Urinary bladder (tissue), 4 donors: ENCODE measurements around the gene C19orf33. TPM values are rescaled to one million over a fixed set of nuclear protein-coding genes. Genes with fewer than 3 reads are reported as not detected.
"Not testable (repeated sequence)": the region's sequence is repeated elsewhere in the genome, so short reads cannot be mapped to it uniquely, and the experiment has no call there.

Source experiments
- DNase-seq: peaks from one replicate; pipeline ENCODE4 v3.0.0-alpha.2; 2015; ENCODE audit errors: extremely low spot score
- H3K27ac ChIP-seq: one replicate; pipeline ENCODE4 v1.5.1; 2013; ENCODE audit warnings: low read depth, mild to moderate bottlenecking, moderate library complexity
- H3K36me3 ChIP-seq: one replicate; pipeline ENCODE4 v1.6.1; 2013; ENCODE audit warnings: mild to moderate bottlenecking, moderate library complexity; ENCODE audit not compliant: insufficient read depth
- H3K4me1 ChIP-seq: one replicate; pipeline ENCODE4 v1.6.1; 2013; ENCODE audit warnings: mild to moderate bottlenecking, moderate library complexity; ENCODE audit not compliant: insufficient read depth
- H3K4me3 ChIP-seq: one replicate; pipeline ENCODE4 v1.5.1; 2013; ENCODE audit warnings: low read depth, low read length
- whole genome bisulfite sequencing: extraction: QIAGEN DNeasy Blood & Tissue Kit; methylation state at CpG from one replicate; pipeline ENCODE4 v1.1.7; 2013; 5-methylcytosine and 5-hydroxymethylcytosine counted together
- polyA plus RNA-seq: library from polyadenylated mRNA; stranded (reverse); fragments of 200-250 nt; gene quantifications from one replicate; pipeline ENCODE4 v1.2.3, GENCODE V29; 2013
- total RNA-seq: library from RNA; depleted of rRNA; stranded (reverse); fragments of >200 nt; gene quantifications from one replicate; pipeline ENCODE4 v1.2.3, GENCODE V29; 2014
- donor health status: healthy with polysubstance abuse.
- donor health status: healthy.

C19orf33 gene
- total and polyA plus RNA-seq, 2 donors = 36.8 to 89.0 TPM

DNA sequence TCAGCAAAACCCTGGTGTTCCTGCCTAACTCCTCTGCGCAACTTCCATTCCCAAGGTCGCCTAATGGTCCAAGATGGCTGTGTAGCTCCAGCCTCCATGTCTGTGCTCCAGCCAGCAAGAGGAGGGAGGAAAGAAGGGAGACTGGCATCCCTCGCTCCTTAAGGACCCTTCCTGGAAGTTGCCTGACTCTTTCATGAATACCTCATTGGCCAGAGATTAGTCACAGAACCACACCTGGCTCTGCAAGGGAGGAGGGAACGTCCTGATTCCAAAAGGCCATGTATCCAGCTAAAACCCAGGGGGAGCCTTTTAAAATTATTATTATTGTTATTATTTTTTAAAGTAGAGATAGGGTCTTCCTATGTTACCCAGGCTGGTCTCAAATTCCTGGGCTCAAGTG lies 20.4 kb downstream of the C19orf33 start:
- Histone ChIP-seq H3K36me3 (no peaks in the 10 kb centered on the region), H3K27ac (no peak overlapping the region), H3K4me1 (no peaks in the 10 kb centered on the region), H3K4me3 (no peak overlapping the region)
- DNase-seq = no peak
- WGBS = 93% methylated on average over 4 of the region's 4 CpGs

DNA sequence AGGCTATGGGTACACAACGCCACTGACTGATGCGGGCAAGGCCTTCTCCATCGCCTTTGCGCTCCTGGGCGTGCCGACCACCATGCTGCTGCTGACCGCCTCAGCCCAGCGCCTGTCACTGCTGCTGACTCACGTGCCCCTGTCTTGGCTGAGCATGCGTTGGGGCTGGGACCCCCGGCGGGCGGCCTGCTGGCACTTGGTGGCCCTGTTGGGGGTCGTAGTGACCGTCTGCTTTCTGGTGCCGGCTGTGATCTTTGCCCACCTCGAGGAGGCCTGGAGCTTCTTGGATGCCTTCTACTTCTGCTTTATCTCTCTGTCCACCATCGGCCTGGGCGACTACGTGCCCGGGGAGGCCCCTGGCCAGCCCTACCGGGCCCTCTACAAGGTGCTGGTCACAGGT lies 22.5 kb downstream of the C19orf33 start:
- Histone ChIP-seq H3K4me3 (no peak overlapping the region), H3K36me3 (no peaks in the 10 kb centered on the region), H3K4me1 (no peaks in the 10 kb centered on the region), H3K27ac (no peak overlapping the region)
- no peak for DNase-seq
- WGBS = 92% methylated on average over 22 of the region's 22 CpGs

DNA sequence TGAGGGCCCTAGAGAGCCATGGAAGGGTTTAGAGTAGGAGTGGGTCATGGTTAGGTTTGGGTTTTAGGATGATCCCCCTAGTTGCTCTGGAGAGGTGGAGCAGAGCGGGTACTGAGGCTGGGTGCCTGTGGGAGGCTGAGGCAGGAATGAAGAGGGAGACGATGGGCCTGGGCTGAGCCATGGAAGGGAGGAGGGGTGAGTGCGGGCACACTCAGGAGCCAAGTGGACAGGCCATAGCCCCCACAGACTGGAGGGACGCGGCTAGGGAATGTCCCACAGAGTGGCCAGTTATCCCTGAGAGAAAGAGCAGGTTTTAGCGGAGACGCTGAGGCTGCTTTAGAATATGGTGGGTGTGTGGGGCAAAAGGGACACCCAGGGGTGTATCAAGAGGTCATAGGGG lies 25.6 kb downstream of the C19orf33 start:
- Histone ChIP-seq H3K4me3 (no peak overlapping the region), H3K4me1 (no peaks in the 10 kb centered on the region), H3K27ac (no peak overlapping the region), H3K36me3 (no peaks in the 10 kb centered on the region)
- whole genome bisulfite sequencing = 90% methylated on average over 7 of the region's 7 CpGs
- DNase-seq = no peak

DNA sequence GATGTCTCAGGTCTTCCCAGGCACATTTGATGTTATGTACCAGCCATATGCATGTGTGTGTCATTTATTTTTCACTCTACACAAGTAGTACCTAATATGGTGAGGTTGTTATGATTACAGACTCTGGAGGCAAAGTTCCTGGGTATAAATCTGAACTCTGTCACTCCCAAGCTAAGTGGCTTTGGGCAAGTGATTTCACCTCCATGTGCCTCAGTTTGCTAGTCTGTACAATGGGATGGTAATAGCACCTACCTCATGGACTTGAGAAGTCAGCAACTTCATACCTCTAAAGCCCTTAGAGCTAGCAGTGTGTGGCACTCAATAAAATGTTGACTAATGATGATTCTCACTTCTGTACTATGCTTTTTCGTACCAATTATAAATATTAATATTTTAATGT lies 27.7 kb downstream of the C19orf33 start:
- Histone ChIP-seq H3K27ac (no peak overlapping the region), H3K4me3 (no peak overlapping the region), H3K4me1 (no peaks in the 10 kb centered on the region), H3K36me3 (no peaks in the 10 kb centered on the region)
- 83% methylated on average over 1 of the region's 1 CpG for WGBS
- DNase-seq = no peak

DNA sequence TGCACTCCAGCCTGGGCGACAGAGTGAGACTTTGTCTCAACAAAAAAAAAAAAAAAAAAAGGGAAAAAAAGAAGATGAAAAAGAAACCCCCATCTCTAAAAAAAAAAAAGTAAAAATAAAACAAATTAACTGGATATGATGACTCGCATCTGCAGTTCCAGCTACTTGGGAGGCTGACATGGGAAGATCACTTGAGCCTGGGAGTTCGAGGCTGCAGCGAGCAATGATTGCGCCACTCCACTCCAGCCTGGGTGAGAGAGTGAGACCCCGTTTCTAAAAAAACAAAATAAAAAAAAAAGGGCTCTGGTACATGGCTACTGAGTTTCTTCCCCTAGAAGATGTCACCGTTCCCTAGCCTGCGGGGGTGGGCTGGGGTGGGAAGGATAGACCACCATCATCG lies 29.2 kb downstream of the C19orf33 start:
- H3K36me3 ChIP-seq = no peaks in the 10 kb centered on the region
- 86% methylated on average over 9 of the region's 9 CpGs for WGBS
- no peaks in the 10 kb centered on the region for H3K4me1 ChIP-seq
- H3K4me3 ChIP-seq = no peak overlapping the region
- no peak for DNase-seq
- H3K27ac ChIP-seq = no peak overlapping the region

DNA sequence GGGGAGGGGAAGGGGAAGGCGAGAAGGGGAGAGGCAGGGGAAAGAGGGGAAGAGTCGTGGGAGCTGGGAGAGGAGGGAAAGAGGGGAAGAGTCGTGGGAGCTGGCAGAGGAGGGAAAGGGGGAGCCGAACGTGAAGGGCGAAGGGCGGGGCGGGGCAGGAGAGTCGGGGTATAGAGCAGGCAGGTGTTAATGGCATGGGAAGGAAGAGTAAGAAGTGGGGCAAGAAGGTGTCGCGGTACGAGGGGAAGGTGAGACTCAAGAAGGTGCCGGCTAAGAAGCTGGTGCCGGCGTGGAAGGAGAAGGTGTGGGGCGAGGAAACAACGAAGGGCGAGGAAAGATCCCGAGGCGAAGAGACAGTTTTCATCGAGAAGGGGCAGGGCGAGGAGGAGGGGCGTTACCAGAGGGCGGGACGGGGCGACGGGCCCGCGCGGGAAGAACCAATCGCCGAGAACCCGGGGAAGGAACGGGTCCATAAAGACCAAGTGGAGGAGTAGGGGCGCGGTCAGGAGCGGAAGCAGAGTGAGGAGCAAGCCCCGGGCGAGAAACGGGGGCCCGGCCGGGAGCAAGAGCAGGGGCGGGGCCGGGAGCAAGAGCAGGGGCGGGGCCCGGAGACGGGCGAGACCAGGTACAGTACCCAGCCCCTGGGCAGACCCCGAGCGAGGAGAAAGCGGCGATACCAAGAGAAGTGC lies 32.0 kb downstream of the C19orf33 start:
- H3K4me3 ChIP-seq = peak overlapping the region; percentile 60
- WGBS = under 1% methylated on average over 52 of the region's 52 CpGs
- peak; percentile 93 for DNase-seq
- H3K27ac ChIP-seq = peak overlapping the region; percentile 97
- H3K4me1 ChIP-seq = no peaks in the 10 kb centered on the region
- H3K36me3 ChIP-seq = no peaks in the 10 kb centered on the region

DNA sequence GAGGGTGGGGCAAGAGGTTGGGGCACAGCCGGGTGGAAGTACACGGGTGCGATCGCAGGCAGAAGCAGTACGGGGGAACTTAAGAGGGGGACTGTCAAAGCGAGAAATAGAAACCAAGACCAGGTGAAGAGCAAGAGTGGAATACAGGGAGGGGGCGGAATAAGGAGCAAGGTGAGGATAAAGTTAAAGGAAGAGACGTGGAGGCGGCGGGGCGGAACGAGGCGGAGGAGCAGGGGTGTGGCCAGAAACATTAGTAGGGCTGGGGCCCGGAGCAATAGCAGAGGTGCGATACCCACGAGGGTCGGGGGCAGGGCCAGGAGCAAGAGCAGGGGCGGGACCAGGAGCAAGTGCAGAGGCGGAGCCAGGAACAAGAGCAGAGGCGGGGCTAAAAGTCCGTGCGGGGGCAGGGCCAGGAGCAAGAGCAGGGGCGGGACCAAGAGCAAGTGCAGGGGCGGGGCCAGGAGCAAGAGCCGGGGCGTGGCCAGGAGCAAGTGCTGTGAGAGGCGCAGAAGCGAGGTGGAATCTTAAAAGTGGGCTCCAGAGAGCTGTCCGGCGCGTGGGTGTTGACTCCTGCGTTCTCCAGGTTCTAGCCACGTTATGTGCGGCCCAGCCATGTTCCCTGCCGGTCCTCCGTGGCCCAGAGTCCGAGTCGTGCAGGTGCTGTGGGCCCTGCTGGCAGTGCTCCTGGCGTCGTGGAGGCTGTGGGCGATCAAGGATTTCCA lies 32.7 kb downstream of the C19orf33 start:
- peak; percentile 84 for DNase-seq
- Histone ChIP-seq H3K4me3 (peak overlapping the region; percentile 60), H3K4me1 (no peaks in the 10 kb centered on the region), H3K36me3 (no peaks in the 10 kb centered on the region), H3K27ac (peak overlapping the region; percentile 97)
- WGBS = 3% methylated on average over 41 of the region's 41 CpGs

DNA sequence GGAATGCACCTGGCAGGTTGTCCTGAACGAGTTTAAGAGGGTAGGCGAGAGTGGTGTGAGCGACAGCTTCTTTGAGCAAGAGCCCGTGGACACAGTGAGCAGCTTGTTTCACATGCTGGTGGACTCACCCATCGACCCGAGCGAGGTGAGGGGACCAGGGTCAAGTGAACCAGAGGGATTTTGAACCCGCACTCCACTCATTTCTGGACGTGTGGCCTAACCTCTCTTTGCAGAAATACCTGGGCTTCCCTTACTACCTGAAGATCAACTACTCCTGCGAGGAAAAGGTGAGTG lies 33.3 kb downstream of the C19orf33 start:
- no peak for DNase-seq
- Histone ChIP-seq H3K36me3 (no peaks in the 10 kb centered on the region), H3K4me1 (no peaks in the 10 kb centered on the region), H3K27ac (no peak overlapping the region), H3K4me3 (peak overlapping the region; percentile 60)
- WGBS = 69% methylated on average over 10 of the region's 10 CpGs

DNA sequence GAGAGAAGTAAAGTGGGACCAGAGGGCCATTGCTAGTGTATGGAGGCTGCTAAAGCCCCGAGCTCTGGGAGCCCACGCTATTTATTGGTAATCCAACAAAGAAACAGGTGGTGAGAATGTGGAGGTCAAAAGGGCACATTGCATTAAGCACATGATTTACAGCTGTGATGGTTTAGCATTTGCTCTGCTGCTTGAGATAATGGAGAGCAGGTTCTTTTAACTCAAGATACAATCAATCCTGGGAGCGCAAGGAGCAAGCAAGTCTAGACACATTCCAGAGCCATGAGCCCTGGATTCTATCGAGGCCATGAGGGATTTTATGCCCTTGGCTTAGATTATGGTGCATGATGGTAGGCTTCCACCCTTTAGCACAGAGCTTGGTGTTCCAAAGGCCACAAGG lies 35.0 kb downstream of the C19orf33 start:
- H3K36me3 ChIP-seq, H3K4me3 ChIP-seq, H3K27ac ChIP-seq, DNase-seq, H3K4me1 ChIP-seq: not testable (repeated sequence)
- 54% methylated on average over 4 of the region's 4 CpGs for WGBS

DNA sequence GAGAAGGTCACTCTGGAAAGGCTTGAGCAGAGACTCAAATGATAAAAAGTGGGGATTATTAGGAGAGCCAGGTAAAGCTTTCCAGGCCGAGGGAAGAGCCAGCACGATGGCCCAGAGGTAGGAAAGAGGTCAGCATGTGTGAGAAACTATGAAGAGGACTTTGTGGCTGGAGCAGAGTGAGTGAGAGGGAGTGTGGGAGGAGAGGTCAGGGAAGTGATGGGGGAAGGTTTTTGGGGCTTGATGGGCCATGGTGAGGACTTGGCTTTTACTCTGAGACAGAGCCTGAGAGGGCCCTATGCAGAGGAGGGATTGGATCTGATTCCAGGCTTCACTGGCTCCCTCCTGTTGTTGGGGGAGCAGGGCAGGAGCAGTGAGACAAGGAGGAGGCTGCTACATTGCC lies 36.9 kb downstream of the C19orf33 start:
- H3K4me1 ChIP-seq = no peaks in the 10 kb centered on the region
- no peak for DNase-seq
- no peak overlapping the region for H3K27ac ChIP-seq
- WGBS = 88% methylated on average over 2 of the region's 2 CpGs
- H3K4me3 ChIP-seq = no peak overlapping the region
- no peaks in the 10 kb centered on the region for H3K36me3 ChIP-seq

DNA sequence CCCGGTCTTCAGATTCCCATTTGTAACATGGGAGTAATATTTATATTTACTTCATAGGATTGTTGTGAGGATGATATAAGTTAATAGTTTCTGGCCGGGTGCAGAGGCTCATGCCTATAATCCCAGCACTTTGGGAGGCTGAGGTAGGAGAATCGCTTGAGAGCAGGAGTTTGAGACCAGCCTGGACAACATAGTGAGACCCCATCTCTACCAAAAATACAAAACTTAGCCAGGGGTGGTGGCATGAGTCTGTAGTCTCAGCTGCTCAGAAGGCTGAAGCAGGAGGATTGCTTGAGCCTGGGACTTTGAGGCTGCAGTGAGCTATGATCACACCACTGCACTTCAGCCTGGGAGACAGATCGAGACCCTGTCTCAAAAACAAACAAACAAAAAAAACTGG lies 42.8 kb downstream of the C19orf33 start:
- Histone ChIP-seq H3K4me3 (no peak overlapping the region), H3K36me3 (no peaks in the 10 kb centered on the region), H3K27ac (no peak overlapping the region), H3K4me1 (no peaks in the 10 kb centered on the region)
- WGBS = 79% methylated on average over 4 of the region's 4 CpGs
- DNase-seq = no peak

DNA sequence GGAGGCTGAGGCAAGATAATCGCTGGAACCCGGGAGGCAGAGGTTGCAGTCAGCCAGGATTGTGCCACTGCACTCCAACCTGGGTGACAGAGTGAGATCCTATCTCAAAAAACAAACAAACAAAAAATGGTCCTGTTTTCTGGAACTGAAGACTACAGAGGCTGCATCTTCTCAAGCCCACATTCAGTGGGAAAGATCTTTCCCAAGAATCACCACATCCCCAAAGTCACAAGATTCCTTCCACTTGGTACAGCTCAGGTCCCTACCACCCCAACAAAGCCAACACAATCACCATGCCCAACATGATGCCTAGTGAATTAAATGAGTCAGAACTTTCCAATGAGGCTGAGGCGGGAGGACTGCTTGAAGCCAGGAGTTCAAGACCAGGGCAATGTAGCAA lies 46.8 kb downstream of the C19orf33 start:
- Histone ChIP-seq H3K4me3 (no peak overlapping the region), H3K4me1 (no peaks in the 10 kb centered on the region), H3K27ac (no peak overlapping the region), H3K36me3 (no peaks in the 10 kb centered on the region)
- DNase-seq = no peak
- 79% methylated on average over 3 of the region's 3 CpGs for WGBS

DNA sequence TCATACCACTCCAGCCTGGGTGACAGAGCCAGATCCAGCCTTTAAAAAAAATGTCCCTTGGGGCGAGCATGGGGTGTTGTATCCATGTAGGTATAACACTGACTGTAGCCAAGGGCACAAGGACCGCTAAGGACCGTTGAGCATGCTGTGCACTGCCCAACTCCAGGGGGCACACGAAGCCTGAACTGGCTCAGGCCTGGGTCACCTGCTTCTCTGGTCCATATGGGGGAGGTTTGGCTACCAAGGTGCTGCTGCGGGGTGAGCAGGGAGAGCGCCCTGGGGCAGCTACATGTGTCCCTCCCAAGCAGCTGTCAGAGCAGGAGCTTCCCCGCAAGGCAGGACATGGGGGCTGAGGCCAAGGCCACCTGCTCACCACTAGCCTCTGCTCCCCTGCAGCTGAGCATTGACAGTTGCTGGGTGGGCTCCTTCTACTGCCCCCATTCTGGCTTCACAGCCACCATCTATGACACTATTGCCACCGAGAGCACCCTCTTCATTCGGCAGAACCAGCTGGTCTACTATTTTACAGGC lies 47.9 kb downstream of the C19orf33 start:
- no peak overlapping the region for H3K4me3 ChIP-seq
- no peaks in the 10 kb centered on the region for H3K4me1 ChIP-seq
- 77% methylated on average over 9 of the region's 9 CpGs for WGBS
- no peaks in the 10 kb centered on the region for H3K36me3 ChIP-seq
- no peak overlapping the region for H3K27ac ChIP-seq
- no peak for DNase-seq

DNA sequence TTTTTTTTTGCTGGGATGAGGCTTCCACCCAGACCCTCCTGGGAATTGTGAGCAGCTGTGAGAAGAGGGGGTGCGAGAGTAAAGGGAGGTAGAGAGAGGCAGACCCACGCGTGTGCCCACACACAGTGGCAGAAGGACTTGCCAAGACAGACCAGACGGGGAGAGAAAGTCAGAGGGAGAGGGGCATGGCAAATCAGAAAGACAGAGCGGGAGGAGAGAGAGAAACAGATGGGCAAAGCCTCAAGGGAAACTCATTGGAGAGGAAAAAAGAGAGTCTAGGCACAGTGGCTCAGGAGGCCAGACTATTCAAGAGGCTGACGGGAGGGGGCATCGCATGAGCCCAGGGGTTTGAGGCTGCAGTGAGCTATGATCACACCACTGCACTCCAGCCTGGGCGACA lies 48.6 kb downstream of the C19orf33 start:
- 66% methylated on average over 8 of the region's 8 CpGs for WGBS
- Histone ChIP-seq H3K27ac (no peak overlapping the region), H3K4me3 (no peak overlapping the region), H3K4me1 (no peaks in the 10 kb centered on the region), H3K36me3 (no peaks in the 10 kb centered on the region)
- no peak for DNase-seq
